Activated CD8-positive, alpha-beta memory T cell treated with anti-CD3 and anti-CD28 coated beads for 36 hours (primary cell): ENCODE results near the gene KCND2. TPM values are rescaled to one million over a fixed set of nuclear protein-coding genes. Genes with fewer than 3 reads are reported as not detected.
"Not testable (repeated sequence)": the region's sequence is repeated elsewhere in the genome, so short reads cannot be mapped to it uniquely, and the experiment has no call there.

Source experiments
- CTCF ChIA-PET: fragments of 350-600 bp; sonication (Branson Sonifier 250); formaldehyde crosslinking; loops from one replicate; lab custom pipeline; 2021; ENCODE audit warnings: antibody characterized with exemption; lab: Charles Lee
- POLR2A ChIA-PET: fragments of 350-600 bp; sonication (Branson Sonifier 250); formaldehyde crosslinking; loops from one replicate; lab custom pipeline; 2021; ENCODE audit warnings: antibody characterized with exemption; lab: Charles Lee
- total RNA-seq, 2 experiments: library from RNA; stranded (reverse); gene quantifications; one replicate each; pipeline ENCODE4 v1.2.3, GENCODE V29; 2021

The KCND2 gene
- total RNA-seq, 2 experiments from 2014 or later, result not detected

GRCh38 chr7:120654241-120654640, 381.3 kb downstream of the KCND2 start:
- ChIA-PET CTCF (no interaction called here), POLR2A (no interaction called here)

GRCh38 chr7:120658516-120658915, 385.5 kb downstream of the KCND2 start:
- CTCF ChIA-PET, result no interaction called here
- POLR2A ChIA-PET, result no interaction called here

DNA sequence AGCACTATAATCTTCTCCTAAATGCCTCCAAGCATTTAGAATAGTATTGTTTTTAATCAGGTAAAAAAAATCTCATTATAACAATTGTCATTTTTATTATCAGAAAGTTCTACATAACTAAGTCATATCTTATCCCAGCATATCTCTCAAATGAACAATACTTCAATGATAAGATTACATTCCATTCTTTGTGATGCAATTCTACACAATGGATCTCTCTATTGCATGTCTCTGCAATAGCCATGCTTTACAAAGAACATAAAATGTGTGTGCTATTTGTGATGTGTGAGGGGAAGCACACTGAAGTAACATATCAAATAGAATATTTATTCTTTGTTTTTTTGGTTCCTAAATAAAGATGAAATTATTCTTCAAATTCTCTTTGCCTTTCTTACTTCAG, 389.3 kb downstream of the KCND2 start:
- POLR2A ChIA-PET, result no interaction called here

GRCh38 chr7:120665068-120665467, 392.1 kb downstream of the KCND2 start:
- POLR2A ChIA-PET, result no interaction called here
- CTCF ChIA-PET, result no interaction called here

More for the DNA sequence above, 389.3 kb downstream of the KCND2 start:
- CTCF ChIA-PET, result no interaction called here

DNA sequence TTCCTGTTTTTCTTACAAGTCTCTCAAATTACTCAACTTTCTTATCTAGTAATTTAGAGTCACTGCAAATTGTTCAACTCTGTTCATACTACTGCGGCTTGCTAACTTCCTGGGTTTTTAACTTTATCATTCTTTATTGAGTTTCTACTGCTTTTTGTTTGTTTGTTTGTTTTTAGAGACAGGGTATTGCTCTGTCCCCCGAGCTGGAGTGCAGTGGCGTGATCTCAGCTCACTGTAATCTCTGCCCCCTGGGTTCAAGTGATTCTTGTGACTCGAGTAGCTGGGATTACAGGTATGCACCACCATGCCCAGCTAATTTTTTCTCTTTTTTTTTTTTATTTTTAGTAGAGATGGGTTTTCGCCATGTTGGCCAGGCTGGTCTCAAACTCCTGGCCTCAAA, 402.1 kb downstream of the KCND2 start:
- ChIA-PET POLR2A (no interaction called here), CTCF (no interaction called here)

DNA sequence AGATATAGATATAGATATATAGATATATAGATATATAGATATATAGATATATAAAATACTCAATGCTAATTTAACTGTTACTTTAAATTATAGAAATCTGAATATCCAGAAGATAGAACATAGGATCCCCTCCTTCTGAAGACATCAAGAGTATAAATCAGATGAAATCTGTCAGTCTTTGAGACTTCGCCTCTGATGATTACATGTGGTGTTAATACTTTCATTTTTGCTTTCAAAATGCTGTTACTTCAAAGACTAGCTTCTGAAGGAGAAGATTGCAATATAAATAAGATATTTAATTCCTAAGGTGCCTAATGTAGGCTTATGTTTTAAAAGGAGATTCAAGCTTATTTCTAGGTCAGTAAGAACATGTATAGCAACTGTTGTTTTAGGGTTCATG, 404.6 kb downstream of the KCND2 start:
- CTCF ChIA-PET, result no interaction called here

GRCh38 chr7:120680985-120681384, 408.0 kb downstream of the KCND2 start:
- CTCF ChIA-PET, result no interaction called here
- POLR2A ChIA-PET, result no interaction called here

More for the DNA sequence above, 404.6 kb downstream of the KCND2 start:
- POLR2A ChIA-PET, result no interaction called here

DNA sequence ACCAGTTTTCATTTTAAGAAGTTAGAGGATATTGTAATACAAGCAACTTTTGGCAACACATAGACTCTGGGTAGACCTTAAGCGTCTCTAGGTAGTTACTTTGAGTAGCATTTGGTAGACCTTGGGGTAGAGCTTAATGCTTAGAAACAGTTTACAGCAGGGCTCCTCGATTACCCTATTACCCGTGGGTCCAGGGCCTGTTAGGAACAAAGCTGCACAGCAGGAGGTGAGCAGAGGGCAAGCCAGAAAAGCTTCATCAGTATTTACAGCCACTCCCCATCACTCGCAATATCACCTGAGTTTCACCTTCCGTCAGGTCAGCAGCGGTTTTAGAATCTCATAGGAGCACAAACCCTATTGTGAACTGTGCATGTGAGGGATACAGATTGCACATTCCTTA, 411.5 kb downstream of the KCND2 start:
- CTCF ChIA-PET, result no interaction called here

DNA sequence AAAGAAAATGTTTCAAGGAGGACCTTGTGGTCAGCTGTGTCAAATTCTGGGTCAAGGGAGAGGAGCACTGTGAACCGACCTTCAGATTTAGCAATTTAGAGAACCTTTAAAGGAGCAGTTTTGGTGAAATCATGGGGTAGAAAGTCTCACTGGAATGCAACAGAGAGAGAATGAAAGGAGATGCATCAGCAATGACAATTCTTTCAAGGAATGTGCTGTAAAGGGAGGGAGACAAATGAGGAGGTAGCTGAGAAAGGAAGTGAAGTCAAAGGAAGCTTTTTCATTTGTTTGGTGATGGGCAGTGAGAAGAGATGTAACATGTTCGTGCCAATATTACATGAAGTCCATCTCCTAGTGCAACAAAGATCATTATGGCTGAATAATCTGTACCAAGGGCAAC, 418.9 kb downstream of the KCND2 start:
- POLR2A ChIA-PET, result no interaction called here

More for the DNA sequence above, 411.5 kb downstream of the KCND2 start:
- POLR2A ChIA-PET, result no interaction called here

GRCh38 chr7:120695848-120696247, 422.9 kb downstream of the KCND2 start:
- CTCF ChIA-PET, result no interaction called here
- POLR2A ChIA-PET, result no interaction called here

More for the DNA sequence above, 418.9 kb downstream of the KCND2 start:
- CTCF ChIA-PET, result no interaction called here

DNA sequence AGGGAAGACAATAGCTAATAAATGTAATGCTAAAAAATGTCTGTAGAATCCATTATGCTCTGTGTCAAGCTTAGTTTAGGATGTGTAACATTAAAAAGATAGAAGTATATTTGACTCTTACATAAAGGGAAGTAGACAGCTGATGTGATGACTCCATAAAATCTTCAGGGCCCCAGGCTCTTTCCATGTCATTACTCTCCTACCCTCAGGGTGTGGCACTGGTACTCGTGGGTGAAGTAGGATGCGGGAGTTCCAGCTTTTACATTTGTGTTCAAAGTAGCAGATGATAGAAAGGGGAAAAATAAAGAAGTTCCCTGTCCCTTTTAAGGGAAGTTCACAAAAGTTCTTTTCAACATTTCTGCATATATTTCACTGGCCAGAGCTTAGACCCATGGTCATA, 427.8 kb downstream of the KCND2 start:
- POLR2A ChIA-PET, result no interaction called here

DNA sequence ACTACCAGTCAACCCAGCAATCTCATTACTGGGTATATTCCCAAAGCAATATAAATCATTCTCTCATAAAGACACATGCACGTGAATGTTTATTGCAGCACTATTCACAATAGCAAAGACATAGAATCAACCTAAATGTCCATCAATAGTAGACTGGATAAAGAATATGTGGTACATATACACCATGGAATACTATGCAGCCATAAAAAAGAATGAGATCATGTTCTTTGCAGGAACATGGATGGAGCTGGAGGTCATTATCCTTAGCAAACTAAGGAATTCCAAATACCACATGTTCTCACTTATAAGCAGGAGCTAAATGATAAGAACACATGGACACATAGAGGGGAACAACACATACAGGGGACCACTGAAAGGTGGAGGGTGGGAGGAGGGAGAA, 429.4 kb downstream of the KCND2 start:
- CTCF ChIA-PET, POLR2A ChIA-PET: not testable (repeated sequence)

More for the DNA sequence above, 427.8 kb downstream of the KCND2 start:
- CTCF ChIA-PET, result no interaction called here

DNA sequence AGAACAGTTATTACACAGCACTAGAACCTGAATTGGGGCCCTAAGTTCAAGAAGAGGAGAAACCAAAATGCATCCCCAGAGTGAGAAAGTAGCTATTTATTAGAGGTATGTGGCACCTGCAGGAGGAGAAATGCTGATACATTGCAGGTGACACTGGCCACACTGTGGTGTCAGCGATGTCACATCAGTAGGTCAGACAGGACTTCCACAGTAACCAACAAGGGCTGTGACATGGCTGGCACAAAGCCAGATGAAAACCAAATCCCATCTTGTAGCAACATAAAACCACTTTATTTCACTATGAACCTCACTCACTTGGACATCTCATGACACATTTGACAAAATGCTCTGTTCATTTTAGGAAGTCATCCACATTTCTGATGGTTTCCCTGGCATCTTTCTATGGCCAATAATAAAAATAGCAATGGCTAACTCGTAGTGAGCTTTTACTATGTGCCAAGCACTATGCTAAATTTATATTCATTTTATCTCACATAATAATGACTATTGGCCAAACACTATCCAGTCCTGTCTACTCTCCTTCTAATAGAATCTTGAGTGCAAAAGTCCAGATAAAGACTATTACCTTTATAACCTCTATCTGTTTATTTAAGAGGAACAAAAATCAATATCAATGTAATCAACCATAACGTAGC, 430.7 kb downstream of the KCND2 start:
- CTCF ChIA-PET, result no interaction called here
- POLR2A ChIA-PET, result no interaction called here

DNA sequence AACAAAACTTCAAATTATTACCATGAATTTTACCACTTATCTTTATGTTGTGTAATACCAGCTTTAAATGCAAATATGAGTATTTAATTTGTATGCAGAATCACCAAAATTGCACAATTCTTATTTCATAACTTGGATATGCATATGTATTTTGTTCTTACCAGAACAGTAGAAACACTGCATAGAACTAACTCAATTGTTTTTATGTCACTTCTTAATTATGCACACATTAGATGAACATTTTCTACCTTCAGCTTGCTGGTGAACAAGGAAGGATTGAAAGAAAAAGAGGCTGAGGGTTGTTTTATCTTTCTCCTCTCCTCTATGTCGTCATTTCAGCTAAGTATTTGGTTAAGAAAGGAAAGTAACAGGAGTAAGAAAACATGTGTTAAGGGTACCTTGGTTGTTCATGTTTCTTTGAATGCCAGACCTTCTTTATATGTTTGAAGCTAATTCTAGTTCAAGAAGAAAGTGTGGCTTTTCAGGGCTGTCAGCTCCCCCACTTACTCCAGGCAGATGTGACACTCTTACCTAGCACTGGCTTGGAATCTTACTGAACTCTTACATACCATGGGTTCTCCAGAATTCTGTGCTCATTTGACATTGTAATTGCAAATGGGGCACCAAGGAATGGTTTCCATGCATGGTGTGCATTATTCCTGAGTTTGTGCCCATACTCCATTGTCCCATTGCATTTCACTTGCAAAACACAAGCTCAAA, 436.4 kb downstream of the KCND2 start:
- ChIA-PET CTCF (no interaction called here), POLR2A (no interaction called here)

DNA sequence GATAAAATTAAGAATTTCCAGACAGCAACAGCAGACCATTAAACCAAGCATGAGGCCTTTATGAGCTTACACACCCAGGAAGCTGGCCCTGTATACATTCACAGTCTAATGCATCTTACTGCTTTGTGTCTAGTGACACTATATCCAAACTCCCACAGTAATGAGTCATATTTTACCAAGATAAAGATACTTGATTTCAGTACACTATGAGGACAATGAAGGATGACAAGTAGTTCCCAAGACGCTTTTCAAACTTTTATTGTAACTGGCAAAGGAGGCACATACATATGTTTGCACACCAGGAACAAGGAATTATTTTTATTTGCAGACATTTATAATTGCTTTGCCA, 437.0 kb downstream of the KCND2 start:
- POLR2A ChIA-PET, result no interaction called here
- CTCF ChIA-PET, result no interaction called here

DNA sequence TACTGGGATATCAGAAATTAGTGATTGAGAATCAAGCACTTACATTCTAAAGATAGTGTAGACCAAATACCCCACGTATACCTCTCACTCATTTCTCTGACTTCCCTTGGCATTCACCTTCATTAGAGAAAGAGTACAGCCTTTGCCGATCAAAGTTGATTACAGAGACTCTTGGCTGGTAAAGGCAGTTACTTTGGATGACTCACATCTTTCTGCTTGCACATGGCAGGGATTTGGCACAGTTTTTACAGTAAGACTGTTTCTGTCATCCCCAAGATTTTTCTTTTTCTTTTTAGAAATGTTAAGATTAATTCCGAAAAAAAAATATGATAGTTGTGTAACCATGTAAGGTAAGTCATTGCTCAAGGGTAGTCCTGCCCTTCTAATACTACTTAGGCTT, 442.0 kb downstream of the KCND2 start:
- CTCF ChIA-PET, result no interaction called here
- POLR2A ChIA-PET, result no interaction called here

GRCh38 chr7:120716307-120716706, 443.3 kb downstream of the KCND2 start:
- ChIA-PET POLR2A (no interaction called here), CTCF (no interaction called here)

DNA sequence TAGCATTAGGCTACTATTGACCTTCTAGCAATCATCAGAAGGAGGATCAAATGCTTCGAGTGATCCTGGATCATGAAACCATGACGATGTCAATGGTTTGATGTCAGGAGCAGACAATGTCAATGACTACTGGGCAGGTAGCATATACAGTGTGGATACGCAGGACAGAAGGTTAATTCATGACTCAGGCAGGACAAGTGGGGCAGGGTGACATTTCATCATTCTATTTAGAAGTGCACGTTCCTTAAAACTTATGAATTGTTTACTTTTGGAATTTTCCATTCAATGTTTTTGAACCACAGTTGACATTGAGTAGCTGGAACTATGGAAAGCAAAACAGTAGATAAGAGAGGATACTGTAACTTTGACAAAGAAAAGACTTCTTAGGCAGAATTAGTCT, 444.2 kb downstream of the KCND2 start:
- ChIA-PET CTCF (no interaction called here), POLR2A (no interaction called here)

- POLR2A ChIA-PET, result no interaction called here
- CTCF ChIA-PET, result no interaction called here
Measured at GRCh38 chr7:120718361-120718760, 445.4 kb downstream of the KCND2 start.

GRCh38 chr7:120720317-120720716, 447.3 kb downstream of the KCND2 start:
- CTCF ChIA-PET, result no interaction called here

More at GRCh38 chr7:120720317-120720716, 447.3 kb downstream of the KCND2 start:
- POLR2A ChIA-PET, result no interaction called here
